Mesothelial cell of epicardium (in vitro differentiated cells): ENCODE results near the gene NAA10. TPM values are rescaled to one million over a fixed set of nuclear protein-coding genes. Genes with fewer than 3 reads are reported as not detected.

ENCODE experiments used
- DNase-seq, 2 experiments: peaks; one replicate each; pipeline ENCODE4 v3.0.0; 2021; ENCODE audit warnings: low spot score in 2 of 2; ENCODE audit not compliant: unreplicated experiment in 2 of 2
- H3K27ac Mint-ChIP-seq: 2 replicates; pipeline ENCODE4 v1.8.0; 2021; ENCODE audit warnings: mixed read lengths
- H3K27me3 Mint-ChIP-seq: 2 replicates; pipeline ENCODE4 v1.8.0; 2021; ENCODE audit warnings: low read depth, mixed read lengths
- H3K36me3 Mint-ChIP-seq: 2 replicates; pipeline ENCODE4 v1.8.0; 2021; ENCODE audit warnings: mixed read lengths
- H3K4me1 Mint-ChIP-seq: 2 replicates; pipeline ENCODE4 v1.8.0; 2021; ENCODE audit warnings: mixed read lengths
- H3K4me3 Mint-ChIP-seq: 2 replicates; pipeline ENCODE4 v1.8.0; 2021; ENCODE audit warnings: mild to moderate bottlenecking, moderate library complexity, mixed read lengths
- H3K9me3 Mint-ChIP-seq: 2 replicates; pipeline ENCODE4 v1.8.0; 2021; ENCODE audit warnings: mixed read lengths
- total RNA-seq: library from RNA; stranded (reverse); gene quantifications from 3 replicates; pipeline ENCODE4 v1.2.1, GENCODE V29; 2021
- TF ChIP-seq, protein P1 (sequence below): fragments of 200-600 bp; sonication (generic); IDR thresholded peaks from one replicate; pipeline ENCODE4 v1.5.0; 2021; ENCODE audit warnings: antibody characterized with exemption; ENCODE audit not compliant: unreplicated experiment

Gene NAA10
- total RNA-seq, 1 donor from 2014 or later: 76.8 TPM

DNA sequence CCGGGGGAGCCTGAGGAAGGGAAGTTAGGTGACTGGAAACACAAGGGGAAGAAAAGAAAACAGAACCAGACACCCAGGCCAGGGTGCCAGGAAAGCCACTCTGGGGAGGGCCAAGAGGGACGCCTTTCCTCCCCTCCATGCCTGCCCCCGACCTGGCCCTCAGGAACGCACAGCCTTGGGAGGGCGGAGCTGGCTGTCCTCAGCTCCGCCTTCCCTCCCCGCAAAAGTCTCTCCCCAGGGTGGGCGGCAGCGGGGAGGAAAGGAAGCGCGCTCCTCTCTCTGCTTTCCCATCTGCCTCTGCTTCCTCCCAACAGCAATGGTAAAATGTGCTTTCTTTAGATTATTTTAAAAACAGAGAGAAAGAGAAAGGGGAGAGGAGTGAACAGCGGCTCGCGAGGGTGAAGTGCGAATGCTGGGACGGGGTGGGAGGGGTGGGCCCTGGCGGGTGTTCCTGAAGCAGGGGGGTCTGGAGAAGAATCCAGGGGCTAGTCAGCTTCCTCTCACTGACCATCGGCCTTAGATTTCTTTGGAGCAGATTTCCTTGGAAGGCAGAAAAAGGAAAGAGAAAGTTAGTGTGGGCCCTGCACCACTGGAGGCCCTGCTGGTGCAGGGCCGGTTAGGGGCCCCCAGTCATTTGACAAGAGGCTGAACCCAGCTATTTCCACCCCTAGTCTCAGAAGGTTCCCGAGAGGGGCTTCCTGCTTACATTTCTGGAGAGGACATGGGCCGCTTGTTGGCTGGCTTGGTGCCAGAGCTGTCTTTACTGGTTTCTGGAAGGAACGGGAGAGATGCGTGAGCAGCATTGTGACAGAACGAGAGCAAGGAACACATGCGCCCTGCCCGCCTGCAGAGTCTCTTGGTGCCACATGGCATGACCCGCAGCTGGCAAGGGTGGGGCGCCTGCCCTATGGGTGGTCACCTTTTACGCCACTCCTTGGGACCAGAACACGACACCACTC lies 14.3 kb upstream of the NAA10 start:
- H3K4me3 Mint-ChIP-seq: no peak overlapping the region

DNA sequence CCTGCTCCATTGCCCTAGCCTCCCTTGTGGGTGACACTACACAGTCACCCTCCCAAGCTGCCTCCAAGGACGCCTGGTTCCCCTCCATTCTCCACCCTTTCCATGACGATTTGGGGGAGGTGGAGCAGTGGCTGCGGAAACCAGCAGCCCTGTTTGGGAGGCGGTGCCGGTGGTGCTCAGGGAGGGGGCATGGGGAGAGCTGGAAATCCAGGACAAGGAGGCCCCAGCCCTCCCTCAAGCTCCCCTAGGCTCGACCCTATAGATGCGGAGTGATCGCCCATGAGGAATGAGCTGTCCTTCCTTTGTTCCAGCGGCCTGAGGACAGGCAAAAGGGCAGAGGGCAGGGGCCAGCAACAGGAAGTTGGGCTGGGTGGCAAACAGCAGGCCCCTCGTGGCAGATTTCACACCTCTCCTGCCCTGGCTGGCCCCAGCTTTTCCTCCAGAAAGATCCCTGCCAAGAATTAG lies 13.2 kb upstream of the NAA10 start:
- TF ChIP-seq, protein P1, sequence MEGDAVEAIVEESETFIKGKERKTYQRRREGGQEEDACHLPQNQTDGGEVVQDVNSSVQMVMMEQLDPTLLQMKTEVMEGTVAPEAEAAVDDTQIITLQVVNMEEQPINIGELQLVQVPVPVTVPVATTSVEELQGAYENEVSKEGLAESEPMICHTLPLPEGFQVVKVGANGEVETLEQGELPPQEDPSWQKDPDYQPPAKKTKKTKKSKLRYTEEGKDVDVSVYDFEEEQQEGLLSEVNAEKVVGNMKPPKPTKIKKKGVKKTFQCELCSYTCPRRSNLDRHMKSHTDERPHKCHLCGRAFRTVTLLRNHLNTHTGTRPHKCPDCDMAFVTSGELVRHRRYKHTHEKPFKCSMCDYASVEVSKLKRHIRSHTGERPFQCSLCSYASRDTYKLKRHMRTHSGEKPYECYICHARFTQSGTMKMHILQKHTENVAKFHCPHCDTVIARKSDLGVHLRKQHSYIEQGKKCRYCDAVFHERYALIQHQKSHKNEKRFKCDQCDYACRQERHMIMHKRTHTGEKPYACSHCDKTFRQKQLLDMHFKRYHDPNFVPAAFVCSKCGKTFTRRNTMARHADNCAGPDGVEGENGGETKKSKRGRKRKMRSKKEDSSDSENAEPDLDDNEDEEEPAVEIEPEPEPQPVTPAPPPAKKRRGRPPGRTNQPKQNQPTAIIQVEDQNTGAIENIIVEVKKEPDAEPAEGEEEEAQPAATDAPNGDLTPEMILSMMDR: no peak
- no peak overlapping the region for H3K4me3 Mint-ChIP-seq
- H3K27me3 Mint-ChIP-seq: no peaks in the 10 kb centered on the region

More for the DNA sequence above, 14.3 kb upstream of the NAA10 start:
- H3K36me3 Mint-ChIP-seq: peaks cover 26% of the 10 kb centered on the region
- H3K27ac Mint-ChIP-seq: peak overlapping the region; percentile 34
- H3K9me3 Mint-ChIP-seq: no peaks in the 10 kb centered on the region
- DNase-seq: no peak
- no peaks in the 10 kb centered on the region for H3K27me3 Mint-ChIP-seq
- TF ChIP-seq, protein P1: no peak
- H3K4me1 Mint-ChIP-seq: peaks cover 2% of the 10 kb centered on the region

DNA sequence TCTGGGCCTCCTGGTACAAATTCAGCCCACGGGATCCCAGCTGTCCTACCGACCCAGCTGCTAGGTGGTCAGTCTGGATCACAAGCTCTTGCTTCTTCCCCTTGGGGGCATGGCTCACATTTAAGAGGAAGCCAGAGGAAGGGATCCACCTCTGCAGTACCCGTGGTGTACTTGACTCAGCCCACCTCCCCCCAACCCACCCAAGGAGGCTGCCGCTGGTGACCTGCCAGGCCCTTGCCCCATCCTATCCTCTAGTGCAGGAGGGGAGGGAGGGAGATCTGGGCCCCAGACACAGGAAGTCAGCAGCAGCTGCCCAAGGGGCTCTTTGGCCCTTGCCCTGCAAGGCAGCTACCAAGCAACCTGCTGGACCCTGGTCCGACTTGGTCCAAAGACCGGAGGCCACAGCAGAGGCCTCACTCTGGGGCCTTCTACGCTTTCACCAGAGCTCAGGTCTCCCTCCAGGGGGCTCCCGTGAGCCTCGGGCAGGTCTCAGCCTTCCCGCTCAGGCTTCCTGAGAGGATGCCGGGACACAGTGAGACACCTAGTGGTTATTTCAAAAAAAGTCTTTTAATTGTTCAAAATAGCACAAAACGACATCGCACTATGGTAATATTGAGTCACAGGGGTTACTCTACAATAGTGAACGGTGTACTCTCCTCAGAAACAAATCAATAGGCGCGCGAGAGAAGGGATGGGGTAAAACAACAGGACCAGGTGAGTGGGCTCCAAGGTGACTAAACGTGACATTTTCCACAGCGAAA lies 12.4 kb upstream of the NAA10 start:
- DNase-seq: peak in 1 of 2 experiments; percentile 77
- no peak overlapping the region for H3K4me3 Mint-ChIP-seq
- H3K9me3 Mint-ChIP-seq: no peaks in the 10 kb centered on the region
- no peaks in the 10 kb centered on the region for H3K27me3 Mint-ChIP-seq
- peaks cover 21% of the 10 kb centered on the region for H3K36me3 Mint-ChIP-seq
- peak overlapping the region; percentile 77 for H3K27ac Mint-ChIP-seq
- TF ChIP-seq, protein P1: peak; percentile 71
- peaks cover 2% of the 10 kb centered on the region for H3K4me1 Mint-ChIP-seq

More for the DNA sequence above, 13.2 kb upstream of the NAA10 start:
- H3K9me3 Mint-ChIP-seq: no peaks in the 10 kb centered on the region
- peaks cover 2% of the 10 kb centered on the region for H3K4me1 Mint-ChIP-seq
- H3K36me3 Mint-ChIP-seq: peaks cover 21% of the 10 kb centered on the region
- no peak for DNase-seq
- peak overlapping the region; percentile 48 for H3K27ac Mint-ChIP-seq

DNA sequence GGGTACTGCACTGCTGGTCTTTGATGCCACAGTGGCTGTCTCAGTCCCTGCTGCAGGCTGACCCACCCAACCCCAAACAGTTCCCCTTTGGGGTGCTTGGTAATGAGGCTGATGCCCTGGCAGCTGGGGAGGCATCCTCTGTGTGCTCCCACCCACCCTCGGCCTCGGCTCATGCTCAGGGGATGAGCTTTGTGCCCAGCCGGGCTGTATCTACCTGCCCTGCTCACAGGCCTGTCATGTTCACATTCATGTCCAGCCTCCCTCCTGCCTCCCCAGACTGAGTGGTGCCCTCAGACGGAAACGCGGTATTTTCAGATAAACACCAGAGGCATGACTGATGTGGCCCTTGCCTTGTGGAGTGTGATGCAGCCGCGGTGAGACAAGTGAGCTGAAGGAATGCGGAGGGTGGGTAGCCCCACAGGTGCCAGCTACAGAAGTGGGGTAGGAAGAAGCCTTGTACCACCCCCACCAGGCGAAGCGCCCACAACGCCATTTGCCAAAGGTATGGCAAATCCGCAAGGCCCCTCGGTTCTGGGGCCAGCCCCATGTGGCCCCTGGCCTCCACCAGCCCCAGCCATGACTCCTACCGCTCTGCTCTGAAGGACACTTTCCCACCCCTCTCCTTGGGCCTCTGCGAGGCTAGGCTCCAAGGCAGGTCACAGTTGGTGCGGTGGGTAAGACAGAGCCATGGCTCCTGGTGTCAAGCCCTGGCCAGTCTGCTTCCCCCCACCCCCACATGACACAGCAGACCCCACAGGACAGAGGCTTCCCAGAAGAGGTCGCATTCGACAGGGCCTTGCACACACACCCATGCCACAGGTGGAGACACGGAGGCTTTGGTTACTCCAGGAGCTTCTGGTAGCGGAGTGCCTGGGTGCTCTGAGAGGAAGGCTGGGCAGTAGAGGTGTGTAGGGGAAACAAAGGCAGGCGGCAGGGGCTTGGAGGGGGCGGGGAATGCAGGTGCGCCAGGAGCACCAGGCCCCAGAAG lies 11.4 kb upstream of the NAA10 start:
- peaks cover 2% of the 10 kb centered on the region for H3K4me1 Mint-ChIP-seq
- H3K27me3 Mint-ChIP-seq: no peaks in the 10 kb centered on the region
- no peak overlapping the region for H3K4me3 Mint-ChIP-seq
- no peaks in the 10 kb centered on the region for H3K9me3 Mint-ChIP-seq
- no peak for DNase-seq
- H3K27ac Mint-ChIP-seq: no peak overlapping the region
- peaks cover 18% of the 10 kb centered on the region for H3K36me3 Mint-ChIP-seq
- TF ChIP-seq, protein P1: no peak

DNA sequence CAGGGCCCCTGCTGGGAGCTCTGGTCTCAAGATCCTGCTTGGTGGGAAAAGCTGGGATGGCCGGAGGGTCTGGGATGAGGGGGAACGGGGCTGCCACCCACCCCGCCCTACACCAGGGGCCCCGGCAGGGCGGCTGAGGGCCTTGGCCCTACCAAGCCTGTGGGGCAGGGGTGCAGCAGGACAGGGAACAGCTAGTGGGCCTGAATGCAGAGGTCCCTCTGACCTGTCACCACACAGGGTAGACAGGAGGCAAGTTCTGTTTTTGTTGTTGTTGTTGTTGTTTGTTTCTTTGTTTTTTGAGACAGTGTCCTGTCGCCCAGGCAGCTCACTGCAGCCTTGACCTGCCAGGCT lies 9.9 kb upstream of the NAA10 start:
- peaks cover 2% of the 10 kb centered on the region for H3K4me1 Mint-ChIP-seq
- no peaks in the 10 kb centered on the region for H3K9me3 Mint-ChIP-seq
- H3K4me3 Mint-ChIP-seq: peak overlapping the region; percentile 43
- no peaks in the 10 kb centered on the region for H3K27me3 Mint-ChIP-seq
- no peak for DNase-seq
- no peak overlapping the region for H3K27ac Mint-ChIP-seq
- TF ChIP-seq, protein P1: no peak
- peaks cover 6% of the 10 kb centered on the region for H3K36me3 Mint-ChIP-seq
